HG02798 (cell line): ENCODE results near the gene TNFAIP8.

Source experiments
- ATAC-seq: cut with Tn5 transposase; IDR thresholded peaks from one replicate; pipeline ENCODE4 v1.9.1; 2021; ENCODE audit warnings: mild to moderate bottlenecking; ENCODE audit not compliant: unreplicated experiment, poor library complexity

The TNFAIP8 gene

GRCh38 chr5:119328753-119329602 is 26.8 kb upstream of the TNFAIP8 start:
- no peak for ATAC-seq

GRCh38 chr5:119329666-119330065 is 26.2 kb upstream of the TNFAIP8 start:
- no peak for ATAC-seq

GRCh38 chr5:119330367-119331183 is 25.2 kb upstream of the TNFAIP8 start:
- no peak for ATAC-seq

- ATAC-seq, result no peak
These were observed 24.2 kb upstream of the TNFAIP8 start for GRCh38 chr5:119331566-119332095.

- ATAC-seq, result no peak
These were observed 23.6 kb upstream of the TNFAIP8 start for GRCh38 chr5:119332208-119332607.

- peak; percentile 34 for ATAC-seq
These were observed 22.8 kb upstream of the TNFAIP8 start for GRCh38 chr5:119332978-119333401.

- peak; percentile 27 for ATAC-seq
These were observed 22.4 kb upstream of the TNFAIP8 start for GRCh38 chr5:119333421-119333851.

- no peak for ATAC-seq
These were observed 20.6 kb upstream of the TNFAIP8 start for GRCh38 chr5:119335261-119335677.

- ATAC-seq, result no peak
These were observed 19.6 kb upstream of the TNFAIP8 start for GRCh38 chr5:119336262-119336661.

GRCh38 chr5:119336845-119337580 is 18.8 kb upstream of the TNFAIP8 start:
- no peak for ATAC-seq

- no peak for ATAC-seq
These were observed 17.4 kb upstream of the TNFAIP8 start for GRCh38 chr5:119338326-119338946.

- ATAC-seq, result no peak
These were observed 16.5 kb upstream of the TNFAIP8 start for GRCh38 chr5:119339344-119339743.

GRCh38 chr5:119339965-119340364 is 15.9 kb upstream of the TNFAIP8 start:
- ATAC-seq, result no peak

GRCh38 chr5:119340597-119341218 is 15.1 kb upstream of the TNFAIP8 start:
- ATAC-seq, result peak; percentile 70

GRCh38 chr5:119341452-119342349 is 14.1 kb upstream of the TNFAIP8 start:
- peak; percentile 58 for ATAC-seq

GRCh38 chr5:119342406-119342805 is 13.4 kb upstream of the TNFAIP8 start:
- no peak for ATAC-seq

GRCh38 chr5:119343052-119343451 is 12.8 kb upstream of the TNFAIP8 start:
- ATAC-seq, result no peak

- peak; percentile 27 for ATAC-seq
These were observed 12.1 kb upstream of the TNFAIP8 start for GRCh38 chr5:119343766-119344165.
